ENCODE results near the gene APRT.
A peak's percentile ranks its signal among the peaks of the same experiment; 100 is the strongest.
"Not testable (repeated sequence)": the region's sequence is repeated elsewhere in the genome, so short reads cannot be mapped to it uniquely, and the experiment has no call there.

The APRT gene

DNA sequence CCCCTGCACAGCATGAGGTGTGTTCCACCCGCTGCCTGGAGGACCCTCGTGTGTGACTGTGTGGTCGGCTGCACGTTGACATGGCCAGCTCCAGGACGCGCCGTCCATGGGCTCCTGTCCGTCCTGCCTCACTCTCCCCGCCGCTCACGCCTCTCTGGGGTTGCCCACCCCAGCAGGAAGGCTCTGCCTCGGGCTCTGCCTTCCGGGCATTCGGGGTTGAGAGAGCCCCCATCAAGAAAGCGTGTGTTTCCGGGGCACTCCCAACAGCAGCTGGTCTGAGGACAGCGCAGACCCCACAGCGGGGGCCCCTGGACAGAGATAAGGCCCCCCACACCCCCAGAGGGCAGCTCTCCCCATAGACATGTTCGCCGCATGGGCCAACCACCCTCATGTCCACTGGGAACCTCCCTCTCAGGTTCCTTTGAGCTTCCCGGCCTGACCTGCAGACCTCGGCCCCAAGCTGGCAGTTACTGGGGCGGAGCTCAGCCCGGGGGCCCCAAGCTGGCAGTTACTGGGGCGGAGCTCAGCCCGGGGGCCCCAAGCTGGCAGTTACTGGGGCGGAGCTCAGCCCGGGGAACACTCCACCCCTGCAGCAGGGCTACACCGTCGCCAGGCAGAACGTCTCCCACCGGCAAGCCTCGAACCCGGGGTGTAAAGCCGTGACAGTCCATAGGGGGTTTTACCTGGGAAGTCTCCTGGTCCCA is 18.3 kb downstream of the APRT start:
- Mint-ChIP-seq H3K4me1 (peaks cover 41% of the 10 kb centered on the region), H3K4me3 (peak overlapping the region; percentile 76), H3K36me3 (no peaks in the 10 kb centered on the region), H3K9me3 (no peaks in the 10 kb centered on the region), H3K27ac (peak overlapping the region; percentile 91)
- DNase-seq (ENCODE audit: low spot score in 2 of 2) (no peak), ATAC-seq (peak; percentile 61)

DNA sequence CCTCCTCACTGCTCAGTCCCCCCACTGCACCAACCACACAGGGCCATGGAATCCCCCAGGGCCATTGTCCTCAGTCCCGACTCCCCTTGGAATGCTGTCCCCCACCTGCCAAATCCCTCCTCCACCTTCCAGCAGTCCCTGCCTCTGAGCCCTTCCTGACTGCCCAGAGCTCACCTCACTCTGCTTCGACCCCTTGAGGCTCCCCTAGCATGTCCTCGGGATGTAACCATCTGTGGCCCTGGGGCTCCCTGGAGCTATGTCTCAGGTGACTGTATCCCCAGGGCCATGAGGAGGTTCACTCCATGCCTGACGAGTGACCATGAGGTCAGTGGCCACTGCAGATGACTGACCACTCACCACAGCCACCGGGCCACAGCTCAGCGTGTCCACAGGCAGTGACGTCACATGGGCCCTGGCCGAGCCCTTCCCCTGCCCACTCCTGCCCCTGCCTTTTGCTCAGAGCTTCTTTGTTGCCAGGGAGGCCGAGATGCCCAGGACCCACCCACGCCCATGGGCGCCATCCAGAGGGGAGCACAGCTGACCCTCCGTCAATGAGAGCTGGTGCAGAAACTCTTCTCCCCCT is 19.0 kb downstream of the APRT start:
- peak overlapping the region; percentile 91 for H3K27ac Mint-ChIP-seq
- H3K4me3 Mint-ChIP-seq, result peak overlapping the region; percentile 76
- DNase-seq (ENCODE audit: low spot score in 2 of 2), result no peak
- no peaks in the 10 kb centered on the region for H3K9me3 Mint-ChIP-seq
- peaks cover 41% of the 10 kb centered on the region for H3K4me1 Mint-ChIP-seq
- H3K36me3 Mint-ChIP-seq, result no peaks in the 10 kb centered on the region
- no peak for ATAC-seq

DNA sequence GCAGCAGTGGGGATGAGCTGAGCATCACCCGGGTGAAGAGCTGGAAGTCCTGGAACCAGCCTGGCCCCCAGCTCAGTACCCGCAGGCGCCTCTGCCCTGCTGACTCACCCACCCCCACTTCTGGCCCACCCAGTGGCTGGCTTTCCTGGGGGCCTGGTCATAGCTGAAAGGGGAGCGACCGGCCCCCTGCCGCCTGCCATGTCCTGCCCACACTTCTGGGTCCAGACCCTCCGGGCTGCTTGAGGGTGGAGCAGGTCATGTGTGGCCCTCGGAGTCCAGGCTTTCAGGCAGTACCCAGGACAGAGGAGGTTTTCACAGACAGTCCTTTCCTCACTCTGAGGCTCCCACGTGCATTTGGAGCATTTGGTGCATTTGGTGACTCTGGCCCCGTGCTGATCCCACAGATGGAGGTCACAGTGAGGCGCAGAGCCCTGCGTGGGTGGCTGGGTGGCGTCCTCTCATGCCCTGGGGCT is 19.6 kb downstream of the APRT start:
- H3K4me1 Mint-ChIP-seq, result peaks cover 41% of the 10 kb centered on the region
- ATAC-seq, result peak; percentile 27

DNA sequence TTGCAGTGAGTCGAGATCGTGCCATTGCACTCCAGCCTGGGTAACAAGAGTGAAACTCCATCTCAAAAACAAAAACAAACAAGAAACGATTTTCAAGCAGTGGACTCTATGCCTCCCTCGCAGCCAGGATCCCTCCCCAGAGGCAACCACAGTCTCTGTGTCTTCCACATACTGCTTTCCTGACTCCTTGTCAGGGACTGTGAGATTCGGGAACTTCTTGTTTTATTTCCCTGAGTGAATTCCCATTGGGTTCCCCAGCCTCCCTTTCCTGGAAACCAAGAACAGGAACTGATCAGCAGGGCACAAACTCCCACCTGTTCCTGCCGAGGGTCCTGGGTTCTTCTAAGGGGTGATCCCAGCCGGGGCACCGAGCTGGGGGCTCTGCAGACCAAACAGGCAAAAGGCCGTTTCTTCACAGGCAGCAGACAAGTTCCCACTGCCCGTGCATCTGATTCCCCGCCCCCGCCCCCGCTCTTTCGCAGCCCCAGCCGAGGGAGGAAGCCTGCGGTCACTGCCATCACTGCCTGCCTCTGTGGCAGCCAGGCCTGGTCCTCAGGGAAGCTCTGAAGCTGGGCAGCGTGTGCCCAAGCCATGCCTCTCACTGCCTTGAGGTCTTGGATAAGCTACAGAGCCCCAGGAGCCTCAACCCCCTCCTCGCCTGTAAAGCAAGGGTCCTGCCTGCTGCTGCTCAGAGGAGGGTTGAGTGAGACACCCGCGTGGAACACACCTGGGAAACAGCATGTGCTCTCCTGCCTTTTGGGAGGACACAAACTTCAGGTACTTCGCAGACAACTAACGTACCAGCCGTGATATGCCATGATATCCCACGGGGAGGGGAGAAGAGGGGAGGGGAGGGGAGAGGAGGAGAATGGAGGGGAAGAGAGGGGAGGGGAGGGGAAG is 21.2 kb downstream of the APRT start:
- Mint-ChIP-seq H3K36me3 (no peaks in the 10 kb centered on the region), H3K4me3 (peak overlapping the region; percentile 76), H3K27ac (peak overlapping the region; percentile 91), H3K4me1 (peaks cover 41% of the 10 kb centered on the region), H3K9me3 (no peaks in the 10 kb centered on the region)
- DNase-seq (ENCODE audit: low spot score in 2 of 2), result peak in 1 of 2 donors; percentile 68
- peak; percentile 81 for ATAC-seq

More for the DNA sequence above, 19.6 kb downstream of the APRT start:
- DNase-seq (ENCODE audit: low spot score in 2 of 2), result no peak
- Mint-ChIP-seq H3K27ac (peak overlapping the region; percentile 91), H3K9me3 (no peaks in the 10 kb centered on the region), H3K36me3 (no peaks in the 10 kb centered on the region), H3K4me3 (peak overlapping the region; percentile 76)

DNA sequence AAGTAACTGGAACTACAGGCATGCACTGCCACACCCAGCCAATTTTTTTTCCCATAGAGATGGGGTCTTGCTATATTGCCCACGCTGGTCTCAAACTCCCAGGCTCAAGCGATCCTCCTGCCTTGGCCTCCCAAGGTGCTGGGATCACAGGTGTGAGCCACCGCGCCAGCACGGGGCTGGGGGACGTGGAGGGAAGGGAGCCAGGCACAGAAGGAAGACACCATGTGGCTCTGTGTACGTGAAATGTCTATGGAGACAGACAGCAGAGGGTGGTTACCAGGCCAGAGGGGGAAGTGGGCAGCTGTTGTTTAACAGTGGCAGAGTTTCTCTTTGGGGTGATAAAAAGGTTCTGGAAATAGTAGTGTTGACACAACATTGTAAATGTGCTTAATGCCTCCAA is 22.1 kb downstream of the APRT start:
- H3K36me3 Mint-ChIP-seq, result no peaks in the 10 kb centered on the region
- no peak for ATAC-seq
- H3K4me1 Mint-ChIP-seq, result peaks cover 41% of the 10 kb centered on the region
- peak overlapping the region; percentile 76 for H3K4me3 Mint-ChIP-seq
- DNase-seq (ENCODE audit: low spot score in 2 of 2), result no peak
- H3K9me3 Mint-ChIP-seq, result no peaks in the 10 kb centered on the region
- H3K27ac Mint-ChIP-seq, result peak overlapping the region; percentile 91

DNA sequence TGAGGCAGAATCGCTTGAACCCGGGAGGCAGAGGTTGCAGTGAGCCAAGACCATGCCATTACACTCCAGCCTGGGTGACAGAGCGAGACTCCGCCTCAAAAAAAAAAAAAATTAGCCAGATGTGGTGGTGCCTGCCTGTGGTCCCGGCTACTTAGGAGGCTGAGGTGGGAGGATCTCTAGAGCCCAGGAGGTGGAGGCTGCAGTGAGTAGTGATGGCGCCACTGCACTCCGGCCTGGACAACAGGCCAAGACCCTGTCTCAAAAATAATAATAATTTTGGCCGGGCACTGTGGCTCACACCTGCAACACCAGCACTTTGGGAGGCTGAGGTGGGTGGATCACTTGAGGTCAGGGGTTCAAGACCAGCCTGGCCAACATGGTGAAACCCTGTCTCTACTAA is 23.0 kb downstream of the APRT start:
- H3K36me3 Mint-ChIP-seq; H3K9me3 Mint-ChIP-seq; ATAC-seq; H3K4me3 Mint-ChIP-seq; H3K27ac Mint-ChIP-seq; DNase-seq (ENCODE audit: low spot score in 2 of 2): not testable (repeated sequence)
- peaks cover 43% of the 10 kb centered on the region for H3K4me1 Mint-ChIP-seq

DNA sequence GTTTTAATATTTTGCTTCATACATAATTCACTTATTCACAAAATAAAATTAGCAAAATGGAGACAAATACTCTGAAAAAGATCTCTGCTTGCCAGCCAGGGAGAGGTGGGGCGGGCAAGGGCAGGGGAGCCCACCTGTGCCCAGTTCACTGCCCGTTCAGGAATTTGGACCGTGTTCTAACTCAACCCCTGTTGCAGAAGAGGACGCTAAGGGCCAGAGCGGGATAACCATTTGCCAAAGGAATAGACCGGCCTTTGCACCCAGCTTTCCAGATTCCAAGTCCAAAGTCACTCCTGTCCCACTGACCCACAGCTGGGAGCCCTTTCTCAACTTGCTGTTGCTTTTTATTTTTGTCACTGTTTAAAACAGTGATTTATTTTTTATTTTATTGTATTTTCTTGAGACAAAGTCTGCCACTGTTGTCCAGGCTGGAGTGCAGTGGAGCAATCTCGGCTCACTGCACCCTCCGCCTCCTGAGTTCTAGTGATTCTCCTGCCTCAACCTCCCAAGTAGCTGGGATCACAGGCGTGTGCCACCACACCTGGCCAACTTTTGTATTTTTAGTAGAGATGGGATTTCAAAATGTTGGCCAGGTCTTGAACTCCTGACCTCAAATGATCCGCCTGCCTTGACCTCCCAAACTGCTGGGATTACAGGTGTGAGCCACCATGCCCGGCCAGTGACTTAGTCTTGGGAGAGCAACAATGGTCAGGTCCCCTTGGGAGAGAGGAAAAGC is 24.0 kb downstream of the APRT start:
- Mint-ChIP-seq H3K9me3 (no peaks in the 10 kb centered on the region), H3K4me3 (no peak overlapping the region), H3K36me3 (peaks cover 5% of the 10 kb centered on the region), H3K4me1 (peaks cover 47% of the 10 kb centered on the region), H3K27ac (no peak overlapping the region)
- DNase-seq (ENCODE audit: low spot score in 2 of 2), result no peak
- no peak for ATAC-seq

DNA sequence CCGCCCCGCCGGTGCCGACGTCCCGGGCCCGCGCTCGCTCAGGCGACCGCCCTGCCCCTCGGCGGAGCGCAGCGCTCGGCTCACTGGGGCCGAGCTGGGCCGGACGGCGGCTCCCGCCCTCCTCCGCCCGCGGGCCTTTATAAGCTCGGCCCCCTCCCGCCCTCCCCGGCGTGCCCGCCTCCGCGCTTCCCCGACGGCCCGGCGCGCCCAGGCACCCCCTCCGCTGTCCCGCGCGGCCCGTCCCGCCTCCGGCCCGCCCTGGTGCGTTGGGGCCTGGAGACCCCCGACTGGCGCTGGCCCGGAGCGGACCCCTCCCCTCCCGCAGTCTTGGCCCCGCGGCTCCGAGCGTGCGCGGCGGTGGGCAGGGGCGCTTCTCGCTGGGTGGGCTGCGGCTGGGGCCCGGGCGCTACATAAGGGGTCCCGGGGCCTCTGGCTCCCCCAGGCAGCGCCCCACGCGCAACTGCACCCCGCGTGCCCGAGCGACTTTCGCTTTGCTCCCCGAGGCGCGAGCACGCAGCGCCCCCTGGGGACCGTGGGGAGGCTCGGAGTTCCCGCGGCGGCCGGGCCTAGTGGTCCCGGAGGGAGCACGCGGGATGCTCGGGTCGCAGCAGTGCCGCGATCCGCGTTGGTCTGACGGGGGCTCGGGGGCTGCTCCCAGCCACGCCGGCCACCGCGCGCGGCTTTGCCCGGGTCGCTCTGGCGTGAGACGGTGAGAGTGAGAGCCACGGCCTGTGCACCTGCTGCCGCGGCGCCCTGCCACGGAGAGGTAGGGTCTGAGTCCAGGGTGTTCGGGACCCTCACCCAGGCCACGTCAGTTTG is 26.4 kb downstream of the APRT start, which contains the start of gene PIEZO1:
Gene PIEZO1, minus strand, starts transcription at position 115 of the 819 bp plus-strand sequence. CDS start 256 bp downstream, outside the sequence.
- Mint-ChIP-seq H3K4me3 (peak within 1 kb of the TSS; percentile 79), H3K4me1 (peaks cover 45% of the 10 kb centered on the region), H3K9me3 (no peaks in the 10 kb centered on the region), H3K27ac (peak within 1 kb of the TSS; percentile 98), H3K36me3 (peaks cover 20% of the 10 kb centered on the region)
- peak; percentile 78 to 88 for DNase-seq (ENCODE audit: low spot score in 2 of 2)
- peak; percentile 29 for ATAC-seq

DNA sequence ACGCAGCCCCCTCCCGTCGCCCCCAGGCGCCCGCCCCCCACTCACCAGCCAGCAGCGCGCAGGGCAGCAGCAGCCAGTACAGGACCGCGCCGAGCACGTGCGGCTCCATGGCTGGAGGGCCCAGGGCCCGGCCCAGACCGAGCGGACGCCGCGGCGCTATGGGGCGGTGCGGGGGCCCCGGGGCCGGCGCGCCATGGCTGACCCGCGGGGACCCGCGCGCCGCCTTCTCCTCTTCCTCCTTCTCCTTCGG is 26.9 kb downstream of the APRT start:
- H3K27ac Mint-ChIP-seq, result no peak overlapping the region
- peaks cover 26% of the 10 kb centered on the region for H3K36me3 Mint-ChIP-seq
- DNase-seq (ENCODE audit: low spot score in 2 of 2) (peak in 1 of 2 donors; percentile 63), ATAC-seq (peak; percentile 0)
- H3K9me3 Mint-ChIP-seq, result no peaks in the 10 kb centered on the region
- H3K4me1 Mint-ChIP-seq, result peaks cover 45% of the 10 kb centered on the region
- peak overlapping the region; percentile 79 for H3K4me3 Mint-ChIP-seq

DNA sequence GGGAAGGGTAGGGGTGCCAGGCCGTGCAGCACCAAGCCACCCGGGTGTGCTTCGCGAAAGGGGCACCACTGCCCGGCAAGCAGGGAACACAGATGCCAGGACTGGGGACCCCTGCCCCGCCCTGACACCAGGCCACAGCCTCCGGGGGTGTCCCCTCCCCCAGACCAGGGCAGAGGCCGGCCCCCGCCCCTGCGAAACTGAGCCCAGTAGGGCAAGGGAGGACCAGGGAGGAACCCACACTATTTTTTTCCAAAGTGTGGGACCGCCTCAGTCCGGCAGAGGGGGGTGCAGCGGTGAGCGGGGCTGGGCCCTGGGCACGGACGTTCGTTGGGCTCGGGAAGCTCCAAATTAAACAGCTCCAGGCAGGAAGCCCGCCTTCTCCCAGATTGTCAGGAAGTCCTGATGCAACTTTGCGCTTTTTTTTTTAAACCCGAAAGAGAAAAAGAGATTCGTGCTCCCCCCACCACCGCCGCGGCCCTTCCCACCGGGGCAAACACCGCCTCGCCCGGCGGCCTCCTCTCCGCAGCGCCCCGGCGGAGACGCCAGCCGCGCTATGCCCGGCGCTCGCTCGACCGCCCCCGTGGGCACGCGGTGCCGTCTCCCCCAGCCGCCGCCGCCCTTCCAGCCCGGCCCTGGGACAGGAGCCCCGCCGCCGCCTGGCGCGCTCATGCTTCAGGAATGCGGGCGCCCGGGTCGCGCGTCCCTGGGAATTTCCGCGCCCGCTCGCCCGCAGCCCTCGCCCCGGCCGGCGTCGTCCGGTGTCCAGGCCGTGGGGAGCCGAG is 27.5 kb downstream of the APRT start:
- H3K4me3 Mint-ChIP-seq, result peak overlapping the region; percentile 79

DNA sequence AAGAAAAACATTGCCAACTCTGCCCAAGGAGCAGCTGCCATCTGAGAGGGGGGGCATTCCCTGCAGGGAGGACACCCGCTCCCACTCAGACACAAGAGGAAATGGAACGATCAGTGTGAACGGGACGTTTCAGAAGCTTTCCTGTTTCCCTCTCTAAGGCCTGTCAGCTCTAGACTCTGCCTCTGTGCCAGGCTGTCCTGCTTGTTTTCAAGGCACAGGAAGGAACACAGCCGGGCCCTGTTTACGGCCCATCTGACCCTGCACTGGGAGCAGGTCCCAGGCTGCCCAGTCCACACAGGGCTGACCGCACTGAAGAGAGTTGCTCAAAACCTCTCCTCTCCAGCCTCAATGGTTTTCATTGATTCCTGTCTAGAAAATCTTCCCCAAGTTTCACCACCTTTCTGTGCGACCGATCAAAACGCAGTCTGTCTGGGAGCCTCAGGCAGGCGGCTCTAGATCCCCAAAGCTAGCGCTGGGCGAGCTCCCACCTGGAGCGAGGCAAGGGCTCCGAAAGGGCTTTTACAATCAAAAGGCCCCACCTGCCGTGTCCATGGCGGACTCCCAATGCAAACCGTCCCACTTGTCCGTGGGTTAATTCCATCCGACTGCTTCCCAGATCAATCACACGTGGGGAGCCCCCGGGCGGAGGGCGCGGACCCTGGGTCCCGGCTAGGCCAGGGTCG is 28.2 kb downstream of the APRT start:
- Mint-ChIP-seq H3K9me3 (no peaks in the 10 kb centered on the region), H3K27ac (peak overlapping the region; percentile 98), H3K4me1 (peaks cover 50% of the 10 kb centered on the region), H3K36me3 (peaks cover 28% of the 10 kb centered on the region), H3K4me3 (peak overlapping the region; percentile 79)
- ATAC-seq (no peak), DNase-seq (ENCODE audit: low spot score in 2 of 2) (no peak)

More for the DNA sequence above, 27.5 kb downstream of the APRT start:
- H3K9me3 Mint-ChIP-seq, result no peaks in the 10 kb centered on the region
- peak in 1 of 2 donors; percentile 80 for DNase-seq (ENCODE audit: low spot score in 2 of 2)
- H3K4me1 Mint-ChIP-seq, result peaks cover 45% of the 10 kb centered on the region
- ATAC-seq, result no peak
- peak overlapping the region; percentile 98 for H3K27ac Mint-ChIP-seq
- peaks cover 26% of the 10 kb centered on the region for H3K36me3 Mint-ChIP-seq

DNA sequence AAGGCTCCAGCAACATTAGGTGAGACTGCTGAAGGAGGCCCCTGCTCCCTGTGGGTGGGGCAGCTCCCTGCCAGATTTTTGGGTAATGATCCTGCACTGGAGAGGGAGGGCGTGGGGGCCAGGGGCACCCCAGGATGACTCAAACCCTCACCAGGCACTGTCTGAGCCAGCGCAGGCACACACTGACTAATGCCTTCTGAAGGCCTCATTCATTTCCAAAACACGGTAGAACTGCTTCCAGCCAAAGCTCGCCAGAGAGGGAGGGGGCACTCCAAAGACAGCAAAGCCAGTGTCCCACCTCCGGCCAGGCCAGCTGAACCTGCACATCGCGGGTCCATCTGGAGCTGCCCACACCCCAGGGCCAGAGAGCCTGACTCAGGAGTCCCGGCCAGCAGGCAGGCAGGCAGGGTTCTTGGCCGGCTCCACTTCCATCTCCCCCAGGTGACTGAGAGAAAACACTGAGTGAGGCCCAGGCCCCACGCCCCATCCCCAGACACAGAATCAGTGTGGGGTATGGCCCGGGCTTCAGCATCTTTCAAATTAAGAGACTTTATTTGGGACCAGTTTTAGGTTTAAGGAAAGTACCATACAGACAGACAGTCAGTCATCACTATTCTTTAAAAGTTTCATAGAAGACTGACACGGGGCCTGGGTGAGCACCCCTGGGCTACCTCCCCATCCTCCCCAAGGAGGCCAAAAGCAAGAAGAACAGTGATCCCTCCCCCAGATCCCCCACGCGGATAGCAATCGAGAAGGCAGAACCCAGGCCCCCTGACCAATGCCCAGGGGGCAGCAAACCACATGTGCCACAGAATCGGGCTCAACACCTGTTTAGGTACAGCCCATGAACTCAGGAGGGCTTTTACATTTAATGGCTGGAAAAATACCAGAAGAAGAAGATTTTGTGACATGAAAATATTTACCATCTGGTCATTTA is 29.0 kb downstream of the APRT start:
- peak overlapping the region; percentile 79 for H3K4me3 Mint-ChIP-seq
- peak; percentile 74 for ATAC-seq
- H3K4me1 Mint-ChIP-seq, result peaks cover 58% of the 10 kb centered on the region
- H3K9me3 Mint-ChIP-seq, result no peaks in the 10 kb centered on the region
- peak; percentile 53 to 84 for DNase-seq (ENCODE audit: low spot score in 2 of 2)
- H3K36me3 Mint-ChIP-seq, result peaks cover 35% of the 10 kb centered on the region
- peak overlapping the region; percentile 98 for H3K27ac Mint-ChIP-seq

Measured in stimulated activated effector memory CD8-positive, alpha-beta T cell treated with anti-CD3 and anti-CD28 coated beads, Interleukin-12 subunit alpha, Interleukin-12 subunit beta, amount 100 ng/mL, for 72 hours (primary cell).